DLD1 (cell line): ENCODE data around the gene SLC2A10.

Experiments
- in situ Hi-C: cut with HindIII; loops from 2 replicates; pipeline ENCODE4 v1.10.0; 2017; ENCODE audit warnings: low sequenced_read_pairs

The SLC2A10 gene

GRCh38 chr20:46681032-46681854 lies 28.2 kb upstream of the SLC2A10 start:
- in situ Hi-C loops, result no loop called here

GRCh38 chr20:46682063-46682821 lies 27.2 kb upstream of the SLC2A10 start:
- in situ Hi-C loops, result no loop called here

GRCh38 chr20:46683011-46683667 lies 26.3 kb upstream of the SLC2A10 start:
- in situ Hi-C loops, result no loop called here

GRCh38 chr20:46683668-46683938 lies 25.8 kb upstream of the SLC2A10 start:
- in situ Hi-C loops, result no loop called here

DNA sequence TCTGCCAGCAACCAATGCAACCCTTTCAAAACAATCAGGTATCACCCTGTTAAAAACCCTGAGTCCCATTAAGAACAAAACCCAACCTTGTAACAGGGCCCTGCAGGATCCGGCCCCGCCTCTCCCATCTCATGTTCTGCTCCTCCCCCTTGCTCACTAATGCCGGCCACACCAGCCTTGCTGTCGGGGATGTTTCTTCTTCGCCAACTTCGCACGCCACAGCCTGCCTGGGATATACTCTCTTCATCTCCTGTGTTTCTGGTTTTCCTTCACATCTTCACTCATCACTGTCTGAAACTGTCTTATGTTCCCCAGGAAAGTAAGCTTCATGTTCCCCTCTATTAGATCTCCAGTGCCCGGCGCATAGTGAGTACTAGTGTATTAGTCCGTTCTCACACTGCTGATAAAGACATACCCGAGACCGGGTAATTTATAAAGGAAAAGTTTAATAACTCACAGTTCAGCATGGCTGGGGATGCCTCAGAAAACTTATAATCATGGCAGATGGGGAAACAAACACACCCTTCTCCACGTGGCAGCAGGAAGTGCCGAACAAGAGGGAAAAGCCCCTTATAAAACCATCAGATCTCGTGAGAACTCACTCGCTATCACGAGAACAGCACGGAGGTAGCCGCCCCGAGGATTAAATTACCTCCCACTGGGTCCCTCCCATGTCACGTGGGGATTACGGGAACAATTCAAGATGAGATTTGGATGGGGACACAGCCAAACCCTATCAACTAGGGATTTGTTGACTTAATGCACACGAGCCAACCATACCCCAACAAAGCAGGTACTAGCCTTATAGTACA lies 25.3 kb upstream of the SLC2A10 start:
- in situ Hi-C loops, result no loop called here

DNA sequence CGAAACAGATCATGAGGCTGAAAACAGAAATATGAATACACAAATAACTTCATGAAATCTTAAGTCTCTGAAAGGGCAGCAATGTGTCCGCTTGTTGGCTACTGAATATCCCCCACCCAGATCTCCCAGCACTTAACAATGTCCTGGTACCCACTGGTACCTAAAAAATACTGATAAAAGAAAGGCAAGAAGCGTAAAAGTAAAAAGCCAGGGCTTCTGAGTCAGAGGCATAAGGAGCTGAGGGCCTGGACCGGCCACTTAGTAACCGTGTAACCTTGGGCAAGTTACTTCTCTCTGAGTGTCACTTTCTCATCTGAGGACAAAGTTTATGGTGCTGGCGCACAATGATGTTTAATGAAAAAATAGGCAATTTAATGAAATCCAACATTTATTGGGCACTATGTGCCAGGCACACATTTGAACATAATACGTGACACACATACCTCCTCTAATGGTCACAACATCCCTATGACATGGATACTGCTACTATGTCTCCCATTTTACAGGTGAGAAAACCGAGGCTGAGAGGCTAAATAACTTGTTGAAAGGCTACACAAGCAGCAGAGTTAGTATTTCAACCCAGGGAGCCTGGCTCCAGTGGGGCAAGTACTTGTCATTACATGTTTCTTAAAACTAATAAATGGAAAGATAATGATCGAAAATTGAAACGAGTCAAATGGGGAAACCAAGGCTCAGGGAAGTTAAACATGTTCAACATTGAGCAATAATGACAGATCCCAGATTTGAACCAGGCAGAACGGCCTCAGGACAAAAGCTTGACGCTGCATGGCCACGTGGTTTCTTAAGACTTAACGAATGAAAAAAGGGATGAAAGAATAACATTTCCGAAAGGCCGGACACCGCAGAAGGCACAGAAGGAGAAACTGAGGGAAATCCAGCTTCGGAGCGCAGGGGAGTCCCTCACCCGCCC lies 21.0 kb upstream of the SLC2A10 start:
- in situ Hi-C loops, result no loop called here

GRCh38 chr20:46689082-46689753 lies 20.2 kb upstream of the SLC2A10 start, which contains the start of gene TP53RK:
TP53RK (minus strand) TSS chr20:46689444; CDS start chr20:46689414, 30 bp downstream.
- in situ Hi-C loops, result no loop called here

DNA sequence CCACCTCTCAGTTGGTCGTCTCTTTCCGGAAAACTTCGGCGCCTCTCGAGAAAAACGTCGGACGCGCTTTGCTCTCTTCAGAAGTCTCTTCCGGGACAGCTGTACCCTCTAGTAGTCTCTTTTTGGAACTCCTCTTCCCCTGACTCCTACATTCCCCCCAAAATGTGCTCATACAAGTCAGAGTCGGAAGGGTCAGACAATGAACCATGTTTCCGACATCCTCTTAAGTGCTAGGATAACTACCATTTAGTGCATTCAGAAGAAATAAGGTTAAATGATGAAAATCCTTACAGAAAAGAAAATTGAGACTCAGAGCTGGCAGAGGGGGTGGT lies 19.7 kb upstream of the SLC2A10 start:
- in situ Hi-C loops, result no loop called here

DNA sequence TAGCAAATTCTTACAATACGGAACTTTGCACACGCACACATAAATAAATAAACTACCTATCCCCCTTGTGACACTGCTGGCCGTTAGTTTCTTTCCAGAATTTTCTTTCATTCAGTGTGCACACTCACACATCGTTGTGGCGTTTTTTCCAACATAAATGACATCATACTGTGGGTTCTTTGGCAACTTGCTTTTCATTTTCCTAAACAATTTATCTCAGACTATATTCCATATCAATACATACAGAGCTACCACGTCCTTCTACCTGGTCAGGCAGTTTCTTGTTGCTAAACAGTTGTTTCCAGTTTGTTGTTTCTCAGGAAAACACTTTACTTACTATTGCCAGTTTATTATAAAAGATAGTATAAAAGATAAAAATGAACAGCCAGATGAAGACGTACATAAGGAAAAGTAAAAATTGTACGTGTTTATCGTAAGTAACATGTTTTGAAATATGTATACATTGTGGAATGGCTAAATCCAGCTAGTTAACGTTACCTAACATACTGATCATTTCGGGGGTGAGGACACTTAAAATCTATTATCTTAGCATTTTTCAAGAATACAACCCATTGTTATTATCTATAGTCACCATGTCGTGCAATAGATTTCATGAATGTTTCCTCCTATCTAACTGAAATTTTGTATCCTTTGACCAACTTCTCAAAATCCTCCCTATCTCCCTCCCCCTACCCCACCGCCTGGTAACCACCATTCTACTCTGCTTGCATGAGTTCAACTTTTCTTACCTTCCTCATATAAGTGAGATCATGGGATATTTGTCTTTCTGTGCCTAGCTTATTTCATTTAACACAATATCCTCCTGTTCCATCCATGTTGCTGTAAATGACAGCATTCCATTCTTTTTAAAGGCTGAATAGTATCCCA lies 19.0 kb upstream of the SLC2A10 start:
- in situ Hi-C loops, result no loop called here

DNA sequence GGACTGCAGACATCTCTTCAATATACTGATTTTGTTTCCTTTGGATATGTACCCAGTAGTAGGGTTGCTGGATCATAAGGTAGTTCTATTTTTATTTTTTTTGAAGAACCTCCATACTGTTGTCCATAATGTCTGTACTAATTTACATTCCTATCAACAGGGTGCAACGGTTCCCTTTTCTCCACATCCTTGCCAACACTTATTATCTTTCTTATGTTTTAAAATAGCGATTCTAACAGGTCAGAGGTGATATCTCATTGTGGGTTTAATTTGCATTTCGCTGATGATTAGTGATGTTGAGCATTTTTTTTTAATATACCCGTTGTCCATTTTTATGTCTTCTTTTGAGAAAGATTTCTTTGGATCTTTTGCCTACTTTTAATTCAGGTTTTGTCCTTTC lies 18.3 kb upstream of the SLC2A10 start:
- in situ Hi-C loops, result no loop called here

DNA sequence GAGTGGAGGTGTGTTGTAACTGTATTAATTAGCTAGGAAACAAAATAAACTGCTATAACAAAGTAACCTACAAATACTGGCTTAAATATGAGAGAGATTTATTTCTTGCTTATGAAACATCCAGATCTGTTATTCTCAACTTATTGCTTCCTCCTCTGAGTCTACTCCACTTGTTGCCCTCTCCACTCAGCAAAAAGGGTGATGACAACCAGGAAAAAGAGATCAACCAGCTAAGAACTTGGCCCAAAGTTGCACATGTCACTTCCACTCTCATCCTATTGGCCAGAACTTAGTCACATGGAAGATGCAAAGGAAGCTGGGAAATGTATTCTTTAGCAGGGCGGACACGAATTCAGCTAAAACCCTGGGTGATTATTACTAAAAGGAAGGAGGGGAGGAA lies 15.0 kb upstream of the SLC2A10 start:
- in situ Hi-C loops, result no loop called here

DNA sequence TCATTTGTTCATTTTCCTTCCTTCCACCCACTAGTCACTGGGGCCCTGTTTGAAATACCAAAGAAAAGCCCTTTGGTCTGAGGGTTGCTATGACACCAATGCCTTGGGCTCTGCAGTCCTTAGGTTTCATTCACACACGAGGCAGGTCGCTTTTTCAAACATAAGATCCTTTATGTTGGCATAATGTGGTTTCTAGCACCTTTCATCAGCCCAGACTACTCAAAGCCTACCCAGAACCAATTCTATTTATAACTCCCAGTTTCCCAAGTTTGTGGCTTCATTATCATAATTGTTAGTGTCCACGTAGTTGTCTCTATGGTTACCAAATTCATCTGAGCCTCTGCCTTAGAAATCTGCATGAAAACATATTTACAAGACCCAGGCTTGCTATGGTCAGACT lies 13.6 kb upstream of the SLC2A10 start:
- in situ Hi-C loops, result no loop called here

GRCh38 chr20:46696791-46697279 lies 12.6 kb upstream of the SLC2A10 start:
- in situ Hi-C loops, result no loop called here

GRCh38 chr20:46698788-46699187 lies 10.7 kb upstream of the SLC2A10 start:
- in situ Hi-C loops, result no loop called here

DNA sequence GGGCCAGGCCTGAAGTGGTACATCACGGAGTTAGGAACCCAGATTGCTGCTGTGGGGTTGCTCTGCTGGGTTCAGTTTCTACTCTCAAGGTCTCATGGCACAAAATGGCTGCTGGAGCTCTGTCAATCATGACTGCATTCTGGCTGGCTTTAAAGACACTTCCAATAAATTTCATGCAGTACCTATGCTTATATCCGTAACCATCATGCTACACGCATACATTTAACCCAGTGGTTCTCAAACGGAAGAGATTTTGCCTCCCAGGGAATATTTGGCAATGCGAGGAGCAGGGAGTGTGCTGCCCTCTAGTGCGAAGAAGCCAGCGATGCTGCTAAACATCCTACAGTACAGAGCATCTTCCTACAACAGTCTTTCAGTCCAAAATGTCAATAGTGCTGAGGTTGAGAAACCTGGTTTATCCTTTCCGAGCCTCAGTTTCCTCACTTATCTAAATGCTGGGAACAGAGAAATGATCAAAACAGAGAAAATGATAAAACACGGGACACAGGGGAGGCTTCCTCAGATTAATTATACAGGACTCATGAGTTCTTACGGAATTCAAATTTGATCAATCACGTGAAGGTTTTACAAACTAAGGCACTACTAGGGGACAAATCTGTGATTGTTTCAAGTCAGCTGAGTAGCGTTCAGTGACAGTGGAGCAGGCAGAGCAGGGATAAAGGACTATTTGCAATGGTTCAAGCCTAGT lies 9.6 kb upstream of the SLC2A10 start:
- in situ Hi-C loops, result no loop called here

- in situ Hi-C loops, result no loop called here
These were observed 9.0 kb upstream of the SLC2A10 start for GRCh38 chr20:46700481-46700880.

- in situ Hi-C loops, result no loop called here
These were observed 8.4 kb upstream of the SLC2A10 start for GRCh38 chr20:46701057-46701456.

GRCh38 chr20:46701556-46701955 lies 7.9 kb upstream of the SLC2A10 start:
- in situ Hi-C loops, result no loop called here
